Fibroblast of the aortic adventitia (primary cell): ENCODE measurements around the gene TSPAN18. TPM values are rescaled to one million over a fixed set of nuclear protein-coding genes. Genes with fewer than 3 reads are reported as not detected.

Experiments
- DNase-seq: peaks from one replicate; pipeline ENCODE4 v3.0.0-alpha.2; 2010; ENCODE audit warnings: low read depth
- H3K4me3 ChIP-seq: 2 replicates; pipeline ENCODE4 v1.5.1; 2011; ENCODE audit warnings: low read depth, mild to moderate bottlenecking, control low read depth, low read length, moderate library complexity
- total RNA-seq: library from RNA; depleted of rRNA; stranded (reverse); fragments of >200 nt; gene quantifications from 2 replicates; pipeline ENCODE4 v1.2.3, GENCODE V29; 2012; ENCODE audit warnings: low replicate concordance
- TF ChIP-seq, protein P1 (sequence below): IDR thresholded peaks from 2 replicates; pipeline ENCODE4 v1.5.1; 2011; ENCODE audit warnings: mild to moderate bottlenecking, low read length, control low read depth, inconsistent platforms; ENCODE audit not compliant: insufficient read depth

Gene TSPAN18
- total RNA-seq, 1 donor = under 0.01 TPM

DNA sequence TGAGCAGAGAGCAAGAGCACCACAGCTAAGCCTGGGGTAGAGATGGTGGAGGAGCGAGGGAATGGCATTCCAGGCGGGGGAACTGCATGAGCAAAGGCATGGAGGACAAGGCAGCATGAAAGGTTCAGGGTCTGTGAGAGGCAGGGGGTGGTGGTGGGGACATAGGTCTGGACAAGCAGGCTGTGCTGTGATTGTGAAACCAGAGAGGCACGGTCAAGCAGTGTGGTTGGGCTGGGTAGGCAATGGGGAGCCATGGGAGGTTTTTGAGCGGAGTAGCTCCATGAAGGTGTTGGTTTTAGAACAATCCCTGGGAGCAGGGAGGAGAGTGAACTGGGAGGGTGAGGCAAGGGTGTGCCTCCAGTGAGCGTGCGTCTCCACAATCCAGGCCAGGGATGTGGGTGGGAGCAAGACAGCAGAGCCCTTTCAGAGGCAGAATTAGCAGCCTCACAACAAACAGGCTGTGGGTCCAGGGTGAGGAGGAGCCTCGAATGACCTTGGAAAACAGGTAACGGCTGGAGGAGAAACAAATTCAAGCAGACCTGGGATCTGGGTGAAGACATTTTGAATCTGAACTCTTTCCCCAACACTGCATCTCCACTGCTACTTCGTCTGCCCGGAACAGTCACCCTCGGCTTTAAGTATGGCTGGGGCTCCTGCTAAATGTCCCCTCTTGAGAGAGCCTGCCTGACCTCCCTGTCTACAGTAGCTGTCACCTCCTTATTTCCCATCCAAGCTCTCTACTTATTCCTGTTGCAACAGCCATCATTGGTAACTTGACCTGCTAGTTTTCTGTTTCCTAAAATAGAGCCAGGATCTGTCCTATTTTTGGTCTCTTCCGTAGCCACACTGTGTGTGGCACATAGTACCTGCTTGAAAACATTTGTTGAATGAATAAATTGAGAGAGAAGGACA, 27.0 kb upstream of the TSPAN18 start:
- TF ChIP-seq, protein P1, sequence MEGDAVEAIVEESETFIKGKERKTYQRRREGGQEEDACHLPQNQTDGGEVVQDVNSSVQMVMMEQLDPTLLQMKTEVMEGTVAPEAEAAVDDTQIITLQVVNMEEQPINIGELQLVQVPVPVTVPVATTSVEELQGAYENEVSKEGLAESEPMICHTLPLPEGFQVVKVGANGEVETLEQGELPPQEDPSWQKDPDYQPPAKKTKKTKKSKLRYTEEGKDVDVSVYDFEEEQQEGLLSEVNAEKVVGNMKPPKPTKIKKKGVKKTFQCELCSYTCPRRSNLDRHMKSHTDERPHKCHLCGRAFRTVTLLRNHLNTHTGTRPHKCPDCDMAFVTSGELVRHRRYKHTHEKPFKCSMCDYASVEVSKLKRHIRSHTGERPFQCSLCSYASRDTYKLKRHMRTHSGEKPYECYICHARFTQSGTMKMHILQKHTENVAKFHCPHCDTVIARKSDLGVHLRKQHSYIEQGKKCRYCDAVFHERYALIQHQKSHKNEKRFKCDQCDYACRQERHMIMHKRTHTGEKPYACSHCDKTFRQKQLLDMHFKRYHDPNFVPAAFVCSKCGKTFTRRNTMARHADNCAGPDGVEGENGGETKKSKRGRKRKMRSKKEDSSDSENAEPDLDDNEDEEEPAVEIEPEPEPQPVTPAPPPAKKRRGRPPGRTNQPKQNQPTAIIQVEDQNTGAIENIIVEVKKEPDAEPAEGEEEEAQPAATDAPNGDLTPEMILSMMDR = no peak
- H3K4me3 ChIP-seq = no peak overlapping the region
- no peak for DNase-seq

DNA sequence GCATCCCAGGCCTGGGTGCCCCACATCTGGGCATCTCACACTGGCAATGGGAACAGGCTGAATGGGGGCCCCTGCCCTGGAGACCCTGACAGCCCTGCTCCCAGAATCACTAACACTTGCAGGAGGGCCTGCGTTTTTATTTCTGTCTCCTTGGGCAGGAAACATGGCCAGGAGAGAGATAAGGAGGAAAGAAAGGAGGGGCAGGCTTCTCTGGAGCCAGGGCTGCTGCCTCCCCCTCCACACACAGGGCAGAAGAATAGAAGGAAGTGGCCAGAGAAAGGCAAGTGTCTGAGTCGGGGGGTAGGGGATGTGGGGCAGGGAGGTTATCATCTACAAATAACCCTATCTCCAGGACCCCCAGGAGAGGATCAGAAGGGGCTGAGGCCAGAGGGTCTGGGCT, 25.5 kb upstream of the TSPAN18 start:
- no peak for DNase-seq
- no peak overlapping the region for H3K4me3 ChIP-seq
- TF ChIP-seq, protein P1 = no peak

DNA sequence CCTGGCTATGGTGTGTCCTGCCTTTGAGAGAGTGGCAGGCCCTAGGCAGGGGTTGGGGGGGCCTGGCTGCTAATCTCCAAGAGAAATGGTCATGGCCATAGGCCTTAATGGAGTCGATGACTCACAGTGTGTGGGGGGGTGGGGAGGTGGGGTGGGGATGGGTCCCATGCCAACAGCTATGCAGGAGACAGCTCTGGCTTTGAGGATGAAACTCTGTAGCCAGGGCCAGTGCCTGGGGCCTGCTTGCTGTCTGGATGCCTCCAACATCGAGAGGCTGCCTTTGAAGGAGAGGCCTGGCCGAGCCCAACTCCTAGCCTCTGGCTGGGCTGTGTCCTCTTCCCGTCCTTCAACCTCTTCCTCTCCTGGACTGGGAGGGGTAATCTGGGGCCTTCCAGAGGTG, 23.9 kb upstream of the TSPAN18 start:
- TF ChIP-seq, protein P1 = no peak
- DNase-seq = no peak
- H3K4me3 ChIP-seq = no peak overlapping the region

DNA sequence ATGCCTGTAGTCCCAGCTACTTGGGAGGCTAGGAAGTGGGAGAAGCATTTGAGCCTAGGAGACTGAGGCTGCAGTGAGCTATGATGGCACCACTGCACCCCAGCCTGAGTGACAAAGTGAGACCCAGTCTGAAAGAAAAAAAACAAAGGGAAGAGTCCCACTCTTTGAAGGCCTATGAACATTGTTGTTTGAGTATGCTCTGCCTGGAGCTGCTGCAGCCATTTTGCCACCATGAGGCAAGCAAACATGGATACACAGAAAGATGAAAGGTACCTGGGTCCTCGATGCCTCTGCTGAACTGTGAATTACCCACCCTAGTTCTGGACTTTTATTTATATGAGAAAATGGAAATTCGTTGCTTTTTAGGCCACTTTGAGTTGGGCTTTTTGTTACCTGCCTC, 19.7 kb upstream of the TSPAN18 start:
- H3K4me3 ChIP-seq = no peak overlapping the region
- TF ChIP-seq, protein P1 = no peak
- no peak for DNase-seq

DNA sequence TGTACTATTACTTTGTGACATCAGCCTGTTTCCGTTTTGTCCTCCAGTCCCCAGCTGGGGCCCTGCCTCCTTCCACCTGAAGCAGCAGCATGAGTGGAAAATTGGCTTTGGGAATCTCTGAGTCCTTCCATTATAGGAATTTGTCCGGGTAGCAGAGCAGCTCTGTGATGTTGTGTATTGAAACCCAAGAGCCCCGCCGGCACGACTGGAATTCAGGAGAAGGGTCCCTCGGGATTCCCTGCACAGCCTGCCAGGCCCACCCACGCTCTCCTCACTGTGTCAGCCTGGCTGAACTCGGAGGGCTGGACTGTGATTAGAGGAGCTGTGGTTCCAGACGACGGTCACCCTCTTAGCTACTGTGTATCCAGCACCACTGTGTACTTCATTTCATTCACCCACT, 18.8 kb upstream of the TSPAN18 start:
- peak; percentile 29 for DNase-seq
- TF ChIP-seq, protein P1 = no peak
- no peak overlapping the region for H3K4me3 ChIP-seq

DNA sequence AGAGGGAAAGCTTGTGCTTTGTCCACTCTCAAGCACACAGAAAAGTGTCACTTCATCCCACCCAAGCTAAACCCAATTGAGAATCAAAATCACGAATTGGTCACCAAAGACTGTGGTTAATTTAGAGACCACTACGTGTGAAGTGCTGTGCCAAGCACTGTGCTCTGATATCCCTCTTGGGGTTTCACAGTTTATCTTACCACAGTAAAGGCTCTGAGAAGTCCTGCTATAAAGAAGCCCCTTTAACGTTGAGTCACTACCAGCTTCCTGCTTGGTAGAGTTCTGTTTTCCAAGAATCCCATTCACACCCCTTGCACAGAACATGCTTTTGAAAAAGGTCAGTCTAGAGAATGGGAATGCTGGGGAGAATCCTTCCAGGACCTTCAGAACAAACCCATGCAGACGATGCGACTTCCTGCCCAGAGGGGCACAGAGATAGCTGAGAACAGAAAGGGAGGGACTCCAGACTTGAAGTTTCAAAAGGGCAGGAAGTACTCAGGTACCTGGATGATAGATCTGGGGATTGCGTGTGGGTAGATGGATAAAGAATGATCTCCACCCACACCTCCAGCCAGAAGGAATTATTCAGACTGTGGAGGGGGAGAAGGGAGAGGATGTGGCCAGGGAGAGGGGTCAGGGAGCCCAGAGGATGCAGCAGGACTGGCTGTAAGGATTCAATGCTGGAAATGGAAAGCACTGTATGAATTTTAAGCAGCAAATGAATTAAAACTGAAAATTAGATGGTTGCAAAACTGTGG, 18.1 kb upstream of the TSPAN18 start:
- TF ChIP-seq, protein P1 = no peak
- DNase-seq = no peak
- H3K4me3 ChIP-seq = no peak overlapping the region
